ENCODE results near the gene FTL.

FTL gene

DNA sequence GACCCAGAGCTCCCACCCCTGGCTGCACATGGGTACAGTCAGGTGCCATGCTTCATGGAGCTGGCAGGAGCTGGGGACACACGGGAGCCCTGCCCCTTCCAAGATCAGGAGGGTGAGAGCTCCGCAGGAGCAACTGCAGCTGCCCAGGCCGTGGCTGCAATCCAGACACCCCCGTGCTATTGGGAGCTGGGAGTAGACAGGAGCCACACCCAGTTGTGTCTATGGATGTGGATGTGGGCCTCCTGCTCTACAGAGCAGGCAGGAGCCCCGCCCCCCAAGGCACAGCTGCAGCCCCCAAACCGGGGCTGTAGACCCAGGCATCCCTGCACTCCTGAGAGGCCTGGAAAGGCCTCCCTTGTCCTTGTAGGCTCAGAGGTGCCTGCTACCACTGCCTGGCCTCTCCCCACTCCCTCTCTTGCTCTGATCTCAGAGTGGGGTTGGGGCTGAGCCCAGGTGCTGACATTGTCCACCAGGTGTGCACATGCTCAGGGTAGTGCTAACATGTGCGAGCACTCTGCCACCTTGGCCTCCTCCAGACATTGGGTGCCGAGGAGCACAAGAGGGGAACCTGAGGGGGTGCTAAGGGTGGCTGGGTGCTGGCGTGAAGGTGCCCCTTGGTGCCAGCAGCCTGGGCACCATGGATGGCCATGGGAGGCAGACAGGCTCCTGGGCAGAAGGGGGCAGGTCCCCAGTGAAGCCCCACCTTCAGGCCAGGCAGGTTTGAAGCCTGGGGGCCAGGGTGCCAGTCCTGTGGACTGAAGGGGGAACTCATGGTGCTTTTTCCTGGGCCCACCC is 18.4 kb upstream of the FTL start:
- no peak for FAIRE-seq

DNA sequence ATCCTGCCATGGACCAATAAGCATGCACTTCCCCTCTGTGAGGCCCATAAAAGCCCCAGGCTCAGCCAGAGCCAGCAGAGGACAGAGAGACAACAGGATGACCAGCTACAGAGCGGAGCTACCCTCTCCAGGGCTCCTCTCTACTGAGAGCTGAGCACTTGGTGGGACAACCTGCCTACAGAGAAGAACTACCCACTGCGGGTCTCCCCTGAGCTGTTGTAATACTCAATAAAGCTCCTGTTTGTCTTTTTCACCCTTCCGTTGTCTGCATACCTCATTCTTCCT is 17.9 kb upstream of the FTL start:
- no peak for FAIRE-seq

DNA sequence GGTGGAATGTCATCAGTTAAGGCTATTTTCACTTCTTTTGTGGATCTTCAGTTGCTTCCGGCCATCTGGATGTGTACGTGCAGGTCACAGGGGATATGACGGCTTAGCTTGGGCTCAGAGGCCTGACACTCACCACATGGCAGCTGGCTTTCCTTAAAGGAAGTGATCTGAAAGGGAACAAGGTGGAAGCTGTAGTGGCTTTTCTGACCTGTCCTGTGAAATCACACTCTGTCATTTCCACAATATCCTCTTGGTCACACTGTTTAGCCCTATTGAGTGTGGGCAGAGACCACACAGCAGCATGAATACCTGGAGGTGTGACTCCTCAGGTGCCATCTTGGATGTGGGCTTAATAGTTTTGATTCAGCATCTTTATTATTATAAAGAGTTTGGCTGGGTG is 14.9 kb upstream of the FTL start:
- FAIRE-seq = no peak

DNA sequence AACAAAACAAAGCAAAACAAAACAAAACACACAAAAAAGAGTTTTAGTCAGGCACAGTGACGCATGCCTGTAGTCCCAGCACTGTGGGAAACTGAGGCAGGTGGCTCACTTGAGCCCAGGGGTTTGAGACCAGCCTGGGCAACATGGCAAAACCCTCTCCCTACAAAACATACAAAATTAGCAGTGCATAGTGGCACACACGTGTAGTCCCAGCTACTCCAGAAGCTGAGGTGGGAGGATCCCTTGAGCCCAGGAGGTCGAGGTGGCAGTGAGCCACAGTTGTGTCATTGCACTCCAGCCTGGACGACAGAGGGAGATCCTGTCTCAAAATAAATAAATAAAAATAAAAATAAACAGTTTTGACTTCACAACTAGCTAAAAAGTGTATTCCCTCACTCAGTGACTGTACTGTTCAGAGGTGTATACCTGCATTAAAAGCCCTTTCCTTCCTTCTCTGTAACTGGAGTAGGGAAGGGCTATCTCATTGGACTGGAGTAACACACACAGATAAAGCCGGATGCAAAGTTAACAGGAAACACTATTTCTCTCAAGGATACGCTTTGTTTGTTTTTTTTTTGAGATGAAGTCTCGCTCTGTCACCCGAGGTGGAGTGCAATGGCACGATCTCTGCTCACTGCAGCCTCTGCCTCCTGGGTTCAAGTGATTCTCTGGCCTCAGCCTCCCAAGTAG is 14.1 kb upstream of the FTL start:
- no peak for FAIRE-seq

DNA sequence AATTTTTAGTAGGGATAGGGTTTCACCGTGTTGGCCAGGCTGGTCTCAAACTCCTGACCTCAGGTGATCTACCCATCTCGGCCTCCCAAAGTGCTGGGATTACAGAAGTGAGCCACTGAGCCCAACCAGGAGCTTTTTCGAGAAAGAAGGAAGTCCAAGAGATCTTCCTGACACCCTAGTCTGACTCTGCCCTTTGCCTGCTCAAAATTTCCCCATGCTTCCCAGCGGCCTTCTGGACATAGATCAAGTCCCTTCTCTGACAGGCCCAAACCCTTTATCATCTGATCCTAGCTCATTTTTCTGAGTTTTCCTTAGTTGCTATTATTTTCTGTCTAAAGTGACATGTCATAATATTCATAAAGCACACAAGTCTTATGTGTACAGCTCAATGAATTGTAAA is 12.0 kb upstream of the FTL start:
- FAIRE-seq = no peak

DNA sequence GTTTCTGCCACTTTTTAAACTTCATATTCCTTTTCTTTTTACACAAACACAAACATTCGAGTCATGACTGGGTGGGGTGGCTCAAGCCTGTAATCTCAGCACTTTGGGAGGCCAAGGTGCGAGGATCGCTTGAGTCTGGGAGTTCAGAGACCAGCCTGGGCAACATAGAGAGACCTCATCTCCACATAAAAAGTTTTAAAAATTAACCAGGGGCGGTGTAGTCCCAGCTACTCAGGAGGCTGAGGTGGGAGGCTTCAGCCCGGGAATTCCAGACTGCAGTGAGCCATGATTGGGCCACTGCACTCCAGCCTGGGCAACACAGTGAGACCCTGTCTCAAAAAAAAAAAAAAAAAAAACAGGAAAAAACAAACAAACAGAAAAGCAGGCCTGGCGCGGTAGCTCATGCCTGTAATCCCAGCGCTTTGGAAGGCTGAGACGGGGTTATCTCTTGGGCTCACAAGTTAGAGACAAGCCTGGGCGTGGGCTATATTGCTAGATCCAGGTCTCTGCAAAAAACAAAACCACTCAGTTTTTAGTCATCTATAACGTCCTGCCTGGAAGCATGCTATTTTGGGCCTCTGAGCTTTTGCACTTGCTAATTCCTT is 11.0 kb upstream of the FTL start:
- no peak for FAIRE-seq

DNA sequence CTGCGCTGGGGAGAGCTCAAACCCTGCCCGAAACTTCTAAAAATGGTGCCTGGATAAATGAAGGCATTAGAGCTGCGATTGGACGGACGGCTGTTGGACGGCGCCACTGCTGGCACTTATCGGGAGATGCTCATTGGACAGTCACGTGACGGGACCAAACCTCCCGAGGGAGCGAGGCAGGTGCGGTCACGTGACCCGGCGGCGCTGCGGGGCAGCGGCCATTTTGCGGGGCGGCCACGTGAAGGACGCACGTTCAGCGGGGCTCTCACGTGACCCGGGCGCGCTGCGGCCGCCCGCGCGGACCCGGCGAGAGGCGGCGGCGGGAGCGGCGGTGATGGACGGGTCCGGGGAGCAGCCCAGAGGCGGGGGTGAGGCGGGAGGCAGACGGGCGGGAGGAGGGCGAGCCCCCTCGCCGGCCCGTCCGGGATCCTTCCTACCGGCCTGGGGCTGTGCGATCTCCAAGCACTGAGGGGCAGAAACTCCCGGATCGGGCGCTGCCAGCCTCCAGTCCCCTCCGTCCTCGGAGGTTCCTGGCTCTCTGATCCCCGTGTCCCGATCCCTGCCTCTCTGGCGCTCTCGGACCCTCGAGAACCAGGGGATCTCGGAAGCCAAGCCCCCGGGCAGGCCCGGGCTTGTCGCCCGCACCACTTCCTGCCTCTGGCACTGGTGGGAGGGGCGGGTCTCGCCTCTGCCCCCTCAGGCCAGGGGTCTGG is 10.4 kb upstream of the FTL start, which contains the start of gene BAX:
Gene BAX (plus strand): TSS at position 281 of the 713 bp plus-strand sequence. CDS start 54 bp downstream, at position 335.
- FAIRE-seq = no peak

DNA sequence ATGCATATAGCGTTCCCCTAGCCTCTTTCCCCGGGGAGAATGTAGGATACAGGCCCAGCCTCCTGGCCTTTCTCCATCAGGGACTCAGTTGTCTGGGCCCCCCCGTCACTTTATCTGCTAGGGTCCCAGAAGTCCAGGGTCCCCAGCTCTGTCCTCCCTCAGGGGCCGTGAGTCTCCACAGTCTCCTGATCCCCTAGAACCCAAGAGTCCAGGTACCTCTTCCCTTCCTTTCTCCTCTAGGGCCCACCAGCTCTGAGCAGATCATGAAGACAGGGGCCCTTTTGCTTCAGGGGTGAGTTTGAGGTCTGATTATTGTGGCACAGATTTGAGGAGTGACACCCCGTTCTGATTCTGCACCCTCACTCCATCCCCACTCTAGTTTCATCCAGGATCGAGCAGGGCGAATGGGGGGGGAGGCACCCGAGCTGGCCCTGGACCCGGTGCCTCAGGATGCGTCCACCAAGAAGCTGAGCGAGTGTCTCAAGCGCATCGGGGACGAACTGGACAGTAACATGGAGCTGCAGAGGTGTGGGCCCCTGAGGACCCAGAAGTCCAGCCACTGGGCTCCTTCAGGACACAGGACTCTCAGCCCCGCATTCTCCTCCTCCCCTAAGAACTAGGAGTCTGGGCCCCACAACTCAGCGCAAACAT is 9.7 kb upstream of the FTL start:
- no peak for FAIRE-seq

DNA sequence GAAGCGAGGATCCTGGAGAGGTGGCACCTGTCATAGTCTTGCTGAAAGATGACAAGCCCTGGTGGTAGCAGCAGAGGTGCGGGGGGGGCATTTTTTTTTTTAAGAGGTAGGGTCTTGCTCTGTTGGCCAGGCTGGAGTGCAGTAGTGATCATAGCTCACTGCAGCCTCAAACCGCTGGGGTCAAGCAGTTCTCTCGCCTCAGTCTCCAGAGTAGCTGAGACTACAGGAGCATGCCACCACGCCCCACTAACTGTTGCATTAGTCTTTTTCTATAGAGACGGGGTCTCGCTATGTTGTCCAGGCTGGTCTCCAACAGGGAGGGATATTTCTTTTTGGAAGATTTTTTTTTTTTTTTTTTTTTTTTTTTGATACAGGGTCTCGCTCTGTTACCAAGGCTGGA is 7.1 kb upstream of the FTL start:
- FAIRE-seq = no peak

DNA sequence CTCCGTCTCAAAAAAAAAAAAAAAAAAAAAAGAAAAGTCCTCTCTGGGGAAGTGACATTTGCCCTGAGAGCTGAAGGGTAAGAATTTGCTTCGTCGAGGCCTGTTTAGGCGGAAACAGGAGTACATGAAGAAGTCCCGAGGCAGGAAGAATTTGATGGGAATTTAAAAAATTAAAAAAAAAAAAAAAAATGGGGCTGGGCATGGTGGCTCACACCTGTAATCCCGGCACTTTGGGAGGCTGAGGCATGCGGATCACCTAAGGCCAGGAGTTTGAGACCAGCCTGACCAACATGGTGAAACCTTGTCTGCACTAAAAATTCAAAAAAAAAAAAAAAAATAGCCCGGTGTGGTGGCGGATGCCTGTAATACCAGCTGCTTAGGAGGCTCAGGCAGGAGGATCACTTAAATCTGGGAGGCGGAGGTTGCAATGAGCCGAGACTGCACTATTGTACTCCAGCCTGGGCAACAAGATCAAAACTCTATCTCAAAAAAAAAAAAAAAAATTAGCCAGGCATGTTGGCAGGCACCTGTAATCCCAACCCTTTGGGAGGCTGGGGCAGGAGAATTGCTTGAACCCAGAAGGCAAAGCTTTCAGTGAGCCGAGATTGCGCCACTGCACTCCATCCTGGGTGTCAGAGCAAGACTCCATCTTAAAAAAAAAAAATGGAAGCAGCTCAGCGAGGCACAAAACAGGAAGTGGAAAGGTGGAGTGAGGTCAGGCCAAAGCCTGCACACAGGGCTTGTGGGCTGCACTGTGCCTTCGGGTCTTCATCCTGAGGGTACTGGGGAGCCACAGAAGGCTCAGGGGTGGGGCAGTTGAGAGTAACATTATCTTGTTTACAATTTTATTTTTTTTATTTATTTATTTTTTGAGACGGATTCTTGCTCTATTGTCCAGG is 5.5 kb upstream of the FTL start:
- no peak for FAIRE-seq

DNA sequence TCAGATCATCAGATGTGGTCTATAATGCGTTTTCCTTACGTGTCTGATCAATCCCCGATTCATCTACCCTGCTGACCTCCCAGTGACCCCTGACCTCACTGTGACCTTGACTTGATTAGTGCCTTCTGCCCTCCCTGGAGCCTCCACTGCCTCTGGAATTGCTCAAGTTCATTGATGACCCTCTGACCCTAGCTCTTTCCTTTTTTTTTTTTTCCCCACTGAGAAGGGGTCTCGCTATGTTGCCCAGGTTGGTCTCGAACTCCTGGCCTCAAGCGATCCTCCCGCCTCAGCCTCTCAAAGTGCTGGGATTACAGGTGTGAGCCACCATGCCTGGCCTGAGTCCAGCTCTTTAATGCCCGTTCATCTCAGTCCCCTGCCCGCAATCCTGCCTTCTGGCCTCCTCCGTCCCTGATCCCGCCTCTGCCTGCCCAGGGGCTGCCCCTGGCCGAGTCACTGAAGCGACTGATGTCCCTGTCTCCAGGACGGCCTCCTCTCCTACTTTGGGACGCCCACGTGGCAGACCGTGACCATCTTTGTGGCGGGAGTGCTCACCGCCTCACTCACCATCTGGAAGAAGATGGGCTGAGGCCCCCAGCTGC is 4.0 kb upstream of the FTL start:
- no peak for FAIRE-seq

DNA sequence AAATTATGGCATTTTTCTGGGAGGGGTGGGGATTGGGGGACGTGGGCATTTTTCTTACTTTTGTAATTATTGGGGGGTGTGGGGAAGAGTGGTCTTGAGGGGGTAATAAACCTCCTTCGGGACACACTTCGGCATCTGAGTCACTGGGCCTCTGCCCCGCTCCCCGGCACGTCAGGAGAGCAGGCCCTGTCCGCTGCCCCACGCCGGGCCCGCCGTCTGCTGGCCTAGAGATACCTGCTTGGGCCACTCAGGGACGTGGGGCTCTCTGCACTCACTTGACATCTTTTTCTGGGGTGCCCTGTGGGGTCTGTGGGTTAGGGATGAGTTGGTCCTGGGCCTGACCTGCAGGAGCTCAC is 3.5 kb upstream of the FTL start:
- no peak for FAIRE-seq

DNA sequence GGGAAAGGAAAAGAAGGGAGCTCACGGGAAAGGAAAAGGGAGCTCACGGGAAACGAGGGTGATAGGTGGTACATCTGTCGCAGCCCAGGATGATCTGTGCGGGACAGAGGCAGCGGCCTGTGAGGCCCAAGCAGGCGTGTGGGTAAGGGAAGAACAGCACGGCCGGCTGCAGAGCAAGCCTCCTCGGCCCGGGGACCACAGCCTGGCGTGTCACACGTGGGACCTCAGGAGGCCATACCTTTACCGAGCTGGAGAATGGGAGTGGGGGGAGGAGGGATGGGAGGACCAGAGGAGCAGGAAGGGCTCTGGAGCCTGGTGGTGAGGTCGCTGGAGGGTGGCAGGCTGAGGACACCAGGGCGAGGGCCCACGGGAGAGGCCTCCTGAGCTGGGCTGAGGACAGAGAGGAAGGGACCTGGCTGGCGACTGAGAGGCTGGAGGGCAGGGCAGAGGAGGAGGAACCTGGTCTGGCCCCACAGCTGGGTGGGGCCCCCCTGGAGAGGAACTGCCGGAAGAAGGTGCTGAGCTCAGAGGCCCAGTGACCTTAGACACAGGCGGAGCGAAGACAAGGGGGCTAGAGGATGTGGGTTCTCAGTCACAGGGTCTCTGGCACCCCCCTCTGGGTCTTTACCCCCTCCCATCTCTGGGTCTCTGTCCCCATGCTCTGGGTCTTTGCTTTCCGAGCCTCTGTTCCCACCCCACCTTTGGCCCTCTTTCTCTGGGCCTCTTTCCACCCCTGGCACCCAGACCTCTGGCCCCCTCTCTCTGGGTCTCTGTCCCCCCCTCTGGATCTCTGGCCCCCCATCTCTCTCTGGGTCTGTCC is 2.9 kb upstream of the FTL start:
- no peak for FAIRE-seq

DNA sequence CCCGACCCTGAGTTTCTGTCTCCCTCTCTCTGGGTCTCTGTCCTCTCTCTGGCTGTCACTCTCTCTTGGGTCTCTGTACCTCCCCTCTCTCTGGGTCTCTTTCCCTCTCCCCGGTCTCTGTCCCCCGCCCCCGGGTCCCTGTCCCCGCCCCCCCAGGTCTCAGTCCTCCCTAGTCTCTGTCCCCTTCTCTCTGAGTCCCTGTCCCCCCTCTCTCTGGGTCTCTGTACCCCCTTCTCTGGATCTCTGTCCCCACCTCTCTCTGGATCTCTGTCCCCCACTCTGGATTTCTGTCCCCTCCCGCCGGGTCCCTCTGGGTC is 2.3 kb upstream of the FTL start:
- no peak for FAIRE-seq

DNA sequence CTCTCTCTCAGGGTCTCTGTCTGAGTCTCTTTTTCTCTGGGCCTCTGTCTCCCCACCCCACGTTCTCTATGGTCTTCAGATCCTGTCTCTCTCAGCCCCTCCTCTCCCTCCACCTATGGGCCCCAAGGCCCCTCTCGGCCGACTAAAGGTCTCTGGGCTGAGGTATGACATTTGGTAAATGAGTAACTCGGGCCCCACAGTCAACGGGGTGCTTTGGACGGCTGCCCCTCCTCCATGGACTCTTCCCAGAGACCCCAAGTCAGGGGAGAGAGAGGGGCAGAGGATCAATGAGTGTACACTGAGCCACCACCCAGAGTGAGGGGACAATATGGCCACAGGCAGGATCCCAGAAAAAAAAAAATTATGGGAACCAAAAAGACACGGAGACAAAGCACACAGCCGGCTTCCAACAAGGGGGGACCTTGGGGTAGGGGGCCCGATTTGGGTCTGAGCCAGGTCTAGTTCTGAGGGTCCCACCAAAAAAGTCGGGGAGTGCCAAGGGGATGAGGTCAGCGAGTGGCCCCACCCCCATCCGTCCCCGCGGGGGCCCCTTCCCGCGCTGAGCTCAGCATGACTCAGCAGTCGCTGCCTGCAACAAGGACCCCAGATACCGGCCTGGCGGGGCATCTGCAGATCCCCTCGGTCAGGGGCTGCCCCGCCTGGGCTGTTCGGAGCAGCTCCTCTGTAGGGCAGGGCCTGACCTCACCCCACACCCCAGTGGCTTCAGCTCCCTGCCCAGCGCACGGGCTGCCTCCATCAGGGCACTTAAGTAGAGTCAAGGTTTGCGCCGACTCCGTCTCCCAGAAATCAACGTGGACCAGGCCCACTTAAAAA is 1.5 kb upstream of the FTL start:
- no peak for FAIRE-seq

DNA sequence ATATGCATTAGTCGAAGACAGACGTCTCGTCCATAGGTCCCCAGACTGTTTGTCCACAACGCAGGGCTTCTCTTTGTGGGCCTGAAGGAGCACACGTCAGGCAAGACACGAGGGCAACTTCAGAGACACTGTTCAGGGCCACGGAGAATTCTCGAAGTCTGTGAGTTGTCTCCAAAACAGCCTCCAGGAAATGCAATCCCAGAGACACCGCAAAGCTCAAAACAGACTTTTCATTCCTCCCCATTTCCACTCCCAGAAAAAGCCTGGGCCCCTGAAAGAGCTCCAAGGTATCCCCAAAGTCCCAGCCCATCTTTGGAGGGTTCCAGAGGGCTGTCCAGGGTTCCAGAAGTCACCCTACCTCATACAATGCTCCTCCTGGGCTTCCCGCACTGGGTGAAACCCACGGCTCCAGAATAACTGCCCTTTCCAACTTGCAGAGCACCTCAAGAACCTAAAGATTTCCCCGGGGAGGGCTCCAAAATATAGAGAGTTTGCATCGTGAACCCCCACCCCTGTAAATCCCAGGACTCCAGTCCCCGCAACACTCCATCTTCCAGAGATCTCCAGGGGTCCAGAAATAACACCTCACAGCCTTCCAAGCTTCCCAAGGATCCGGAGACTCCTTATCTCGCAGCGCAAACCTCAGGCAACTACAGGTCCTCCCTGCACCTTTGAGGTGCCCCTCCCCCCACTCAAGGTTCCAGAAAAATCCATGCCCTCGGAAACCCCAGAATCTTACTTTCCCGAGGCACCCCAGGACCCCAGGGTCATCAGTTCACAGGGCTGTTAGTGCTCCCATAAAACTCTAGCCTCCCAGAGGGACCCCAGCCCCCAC is 687 bp upstream of the FTL start:
- FAIRE-seq = no peak

DNA sequence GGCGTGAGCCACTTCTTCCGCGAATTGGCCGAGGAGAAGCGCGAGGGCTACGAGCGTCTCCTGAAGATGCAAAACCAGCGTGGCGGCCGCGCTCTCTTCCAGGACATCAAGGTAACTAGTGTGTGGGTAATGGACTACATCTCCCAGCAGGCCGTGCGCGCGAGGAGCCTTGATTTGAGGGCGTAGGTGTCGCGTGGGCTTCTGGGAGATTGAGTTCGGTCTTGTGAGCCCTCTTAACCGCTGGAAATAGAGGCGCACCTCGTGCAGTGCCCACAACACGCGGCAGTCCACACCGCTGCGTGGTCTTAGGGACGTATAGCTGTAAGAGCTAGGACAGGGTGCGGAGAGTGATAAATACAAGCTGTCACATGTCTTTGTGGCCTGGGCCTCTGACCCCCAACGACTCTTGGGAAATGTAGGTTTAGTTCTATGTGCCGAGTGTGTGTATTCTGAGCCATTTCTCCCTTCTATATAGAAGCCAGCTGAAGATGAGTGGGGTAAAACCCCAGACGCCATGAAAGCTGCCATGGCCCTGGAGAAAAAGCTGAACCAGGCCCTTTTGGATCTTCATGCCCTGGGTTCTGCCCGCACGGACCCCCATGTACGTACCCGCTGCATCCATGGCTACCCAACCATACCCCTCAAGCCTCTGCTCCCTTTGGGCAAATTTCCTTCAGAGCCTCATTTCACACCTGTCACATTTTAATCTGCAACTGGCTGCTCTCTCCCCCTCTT is 864 bp downstream of the FTL start:
- FAIRE-seq = no peak

Measured in A204.1 (cell line).